SK-N-SH treated with all-trans-retinoic acid at 6 μM for 48 hours (cell line): ENCODE results near the gene FBXW4.

Experiments
- ATAC-seq: fragments of 200-7000 bp; cut with Tn5 transposase; 3 replicates; pipeline ENCODE4 v1.9.1; 2020; ENCODE audit warnings: mild to moderate bottlenecking, moderate library complexity
- BACH2 ChIP-seq: fragments of 250-450 bp; sonication (Bioruptor Pico); IDR thresholded peaks from 2 replicates; pipeline ENCODE4 v1.9.0; 2021; ENCODE audit warnings: mild to moderate bottlenecking, borderline replicate concordance
- CSDC2 ChIP-seq: fragments of 250-450 bp; sonication (Bioruptor Pico); IDR thresholded peaks from 2 replicates; pipeline ENCODE4 v1.5.0; 2020; ENCODE audit warnings: mild to moderate bottlenecking, moderate library complexity
- ESRRG ChIP-seq: fragments of 250-450 bp; sonication (Bioruptor Pico); IDR thresholded peaks from 2 replicates; pipeline ENCODE4 v1.6.1; 2021; ENCODE audit warnings: mild to moderate bottlenecking
- GLIS3 ChIP-seq: fragments of 250-450 bp; sonication (Bioruptor Pico); IDR thresholded peaks from 2 replicates; pipeline ENCODE4 v1.5.0; 2020; ENCODE audit warnings: mild to moderate bottlenecking, moderate library complexity
- ISL1 ChIP-seq: fragments of 250-450 bp; sonication (Bioruptor Pico); IDR thresholded peaks from 2 replicates; pipeline ENCODE4 v2.1.2; 2022; ENCODE audit warnings: mild to moderate bottlenecking, moderate library complexity
- OSR1 ChIP-seq: fragments of 250-450 bp; sonication (Bioruptor Pico); IDR thresholded peaks from 2 replicates; pipeline ENCODE4 v1.8.0; 2022; ENCODE audit warnings: moderate library complexity, mild to moderate bottlenecking, inconsistent platforms
- PPARA ChIP-seq: fragments of 250-450 bp; sonication (Bioruptor Pico); IDR thresholded peaks from 2 replicates; pipeline ENCODE4 v1.5.0; 2020; ENCODE audit warnings: mild to moderate bottlenecking, borderline replicate concordance
- RARB ChIP-seq: fragments of 250-450 bp; sonication (Bioruptor Pico); IDR thresholded peaks from 2 replicates; pipeline ENCODE4 v1.8.0; 2021; ENCODE audit warnings: mild to moderate bottlenecking, moderate library complexity
- SNAI2 ChIP-seq: fragments of 250-450 bp; sonication (Bioruptor Pico); IDR thresholded peaks from 2 replicates; pipeline ENCODE4 v1.5.0; 2020; ENCODE audit warnings: mild to moderate bottlenecking, moderate library complexity
- TCF4 ChIP-seq: fragments of 250-450 bp; sonication (Bioruptor Pico); IDR thresholded peaks from 2 replicates; pipeline ENCODE4 v1.8.0; 2021; ENCODE audit warnings: mild to moderate bottlenecking, moderate library complexity, borderline replicate concordance
- TOX ChIP-seq: fragments of 250-450 bp; sonication (Bioruptor Pico); IDR thresholded peaks from 2 replicates; pipeline ENCODE4 v1.8.0; 2021; ENCODE audit warnings: mild to moderate bottlenecking, moderate library complexity, borderline replicate concordance
- ZC3H10 ChIP-seq: fragments of 250-450 bp; sonication (Bioruptor Pico); IDR thresholded peaks from 2 replicates; pipeline ENCODE4 v1.5.1; 2021; ENCODE audit warnings: mild to moderate bottlenecking, moderate library complexity
- ZFP3 ChIP-seq: fragments of 250-450 bp; sonication (Bioruptor Pico); IDR thresholded peaks from 2 replicates; pipeline ENCODE4 v1.5.0; 2020; ENCODE audit warnings: mild to moderate bottlenecking, moderate library complexity
- ZFP30 ChIP-seq: fragments of 450-650 bp; formaldehyde crosslinking; IDR thresholded peaks from 2 replicates; pipeline ENCODE4 v1.5.0; 2022; ENCODE audit warnings: mild to moderate bottlenecking, moderate library complexity
- ZNF565 ChIP-seq: fragments of 450-650 bp; formaldehyde crosslinking; conservative IDR thresholded peaks from 2 replicates; pipeline ENCODE4 v1.5.0; 2020; ENCODE audit warnings: low read depth, mild to moderate bottlenecking, moderate library complexity
- ZNF70 ChIP-seq: fragments of 450-650 bp; formaldehyde crosslinking; IDR thresholded peaks from 2 replicates; pipeline ENCODE4 v1.5.0; 2020; ENCODE audit warnings: mild to moderate bottlenecking, moderate library complexity
- ZNF8 ChIP-seq: fragments of 450-650 bp; formaldehyde crosslinking; IDR thresholded peaks from 2 replicates; pipeline ENCODE4 v1.5.0; 2020; ENCODE audit warnings: mild to moderate bottlenecking, moderate library complexity
- TF ChIP-seq, protein P1 (sequence below): fragments of 250-450 bp; sonication (Bioruptor Pico); IDR thresholded peaks from 2 replicates; pipeline ENCODE4 v1.5.1; 2020; ENCODE audit warnings: low read depth, mild to moderate bottlenecking, moderate library complexity
- TF ChIP-seq, protein P2 (sequence below): fragments of 250-450 bp; sonication (Bioruptor Pico); IDR thresholded peaks from 2 replicates; pipeline ENCODE4 v1.8.0; 2021; ENCODE audit warnings: low read depth, mild to moderate bottlenecking, moderate library complexity, borderline replicate concordance
- TF ChIP-seq, protein P3 (sequence below): fragments of 250-450 bp; sonication (Bioruptor Pico); IDR thresholded peaks from 2 replicates; pipeline ENCODE4 v1.5.1; 2021; ENCODE audit warnings: mild to moderate bottlenecking, moderate library complexity
- TF ChIP-seq, protein P4 (sequence below): fragments of 250-450 bp; sonication (Bioruptor Pico); IDR thresholded peaks from 2 replicates; pipeline ENCODE4 v1.8.0; 2020; ENCODE audit warnings: mild to moderate bottlenecking, moderate library complexity, borderline replicate concordance
- TF ChIP-seq, protein P5 (sequence below): fragments of 250-450 bp; sonication (Bioruptor Pico); IDR thresholded peaks from 2 replicates; pipeline ENCODE4 v1.5.0; 2020; ENCODE audit warnings: mild to moderate bottlenecking, moderate library complexity

The FBXW4 gene

DNA sequence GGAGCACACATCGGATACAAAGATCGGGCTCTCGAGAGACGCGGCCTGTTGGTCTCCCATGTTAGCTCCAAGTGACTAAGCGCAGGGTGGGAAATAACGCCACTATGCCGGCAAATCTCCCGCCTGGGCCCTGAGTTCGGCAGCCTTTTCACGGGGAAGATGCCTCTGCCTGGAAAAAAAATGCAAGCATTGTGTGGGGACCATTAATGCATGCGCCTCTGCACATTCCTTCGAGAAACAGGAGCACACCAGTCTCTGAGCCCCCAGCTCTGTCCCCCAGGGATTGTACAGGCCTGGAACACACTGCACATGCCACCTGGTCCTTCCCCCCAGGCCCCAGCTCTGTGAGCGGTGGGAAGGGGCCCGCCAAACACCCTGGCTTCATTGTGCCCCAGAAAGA is 44.1 kb downstream of the FBXW4 start:
- no peak for TF ChIP-seq ZNF8 (CRISPR knock-in tag)
- TF ChIP-seq, protein P1, sequence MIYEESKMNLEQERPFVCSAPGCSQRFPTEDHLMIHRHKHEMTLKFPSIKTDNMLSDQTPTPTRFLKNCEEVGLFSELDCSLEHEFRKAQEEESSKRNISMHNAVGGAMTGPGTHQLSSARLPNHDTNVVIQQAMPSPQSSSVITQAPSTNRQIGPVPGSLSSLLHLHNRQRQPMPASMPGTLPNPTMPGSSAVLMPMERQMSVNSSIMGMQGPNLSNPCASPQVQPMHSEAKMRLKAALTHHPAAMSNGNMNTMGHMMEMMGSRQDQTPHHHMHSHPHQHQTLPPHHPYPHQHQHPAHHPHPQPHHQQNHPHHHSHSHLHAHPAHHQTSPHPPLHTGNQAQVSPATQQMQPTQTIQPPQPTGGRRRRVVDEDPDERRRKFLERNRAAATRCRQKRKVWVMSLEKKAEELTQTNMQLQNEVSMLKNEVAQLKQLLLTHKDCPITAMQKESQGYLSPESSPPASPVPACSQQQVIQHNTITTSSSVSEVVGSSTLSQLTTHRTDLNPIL (CRISPR knock-in tag), result no peak
- no peak for ATAC-seq

DNA sequence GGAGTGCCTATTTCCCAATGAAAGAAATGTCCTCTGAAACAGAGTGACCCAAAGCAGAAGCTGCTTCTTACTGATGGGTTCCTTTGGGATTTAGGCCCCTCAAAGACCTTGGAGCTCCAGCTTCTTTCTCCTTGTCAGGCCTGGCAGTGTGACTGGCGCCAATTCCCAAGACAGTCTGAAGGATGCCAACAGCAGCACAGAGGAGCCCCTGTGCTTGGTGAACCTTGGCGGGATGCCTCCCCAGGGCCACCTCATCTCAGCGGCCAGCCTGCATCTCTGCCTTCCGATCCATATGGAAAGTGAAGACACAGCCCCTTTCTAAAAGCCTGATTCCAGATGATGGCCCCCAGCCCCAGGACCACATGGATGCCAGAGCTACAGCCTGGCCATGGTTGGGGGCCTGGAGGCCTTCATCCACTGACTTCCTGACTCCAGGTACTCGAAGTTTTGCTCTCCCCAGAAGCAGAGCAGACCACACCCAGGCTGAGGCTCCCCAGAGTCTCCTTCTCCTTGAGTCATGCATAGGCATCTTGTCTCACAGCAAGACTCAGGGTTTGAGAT is 45.4 kb downstream of the FBXW4 start:
- no peak for ATAC-seq
- TF ChIP-seq, protein P2, sequence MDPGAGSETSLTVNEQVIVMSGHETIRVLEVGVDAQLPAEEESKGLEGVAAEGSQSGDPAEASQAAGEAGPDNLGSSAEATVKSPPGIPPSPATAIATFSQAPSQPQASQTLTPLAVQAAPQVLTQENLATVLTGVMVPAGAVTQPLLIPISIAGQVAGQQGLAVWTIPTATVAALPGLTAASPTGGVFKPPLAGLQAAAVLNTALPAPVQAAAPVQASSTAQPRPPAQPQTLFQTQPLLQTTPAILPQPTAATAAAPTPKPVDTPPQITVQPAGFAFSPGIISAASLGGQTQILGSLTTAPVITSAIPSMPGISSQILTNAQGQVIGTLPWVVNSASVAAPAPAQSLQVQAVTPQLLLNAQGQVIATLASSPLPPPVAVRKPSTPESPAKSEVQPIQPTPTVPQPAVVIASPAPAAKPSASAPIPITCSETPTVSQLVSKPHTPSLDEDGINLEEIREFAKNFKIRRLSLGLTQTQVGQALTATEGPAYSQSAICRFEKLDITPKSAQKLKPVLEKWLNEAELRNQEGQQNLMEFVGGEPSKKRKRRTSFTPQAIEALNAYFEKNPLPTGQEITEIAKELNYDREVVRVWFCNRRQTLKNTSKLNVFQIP (CRISPR knock-in tag), result no peak
- TF ChIP-seq ESRRG (CRISPR knock-in tag), result no peak
- no peak for TF ChIP-seq ZC3H10
- TF ChIP-seq, protein P3, sequence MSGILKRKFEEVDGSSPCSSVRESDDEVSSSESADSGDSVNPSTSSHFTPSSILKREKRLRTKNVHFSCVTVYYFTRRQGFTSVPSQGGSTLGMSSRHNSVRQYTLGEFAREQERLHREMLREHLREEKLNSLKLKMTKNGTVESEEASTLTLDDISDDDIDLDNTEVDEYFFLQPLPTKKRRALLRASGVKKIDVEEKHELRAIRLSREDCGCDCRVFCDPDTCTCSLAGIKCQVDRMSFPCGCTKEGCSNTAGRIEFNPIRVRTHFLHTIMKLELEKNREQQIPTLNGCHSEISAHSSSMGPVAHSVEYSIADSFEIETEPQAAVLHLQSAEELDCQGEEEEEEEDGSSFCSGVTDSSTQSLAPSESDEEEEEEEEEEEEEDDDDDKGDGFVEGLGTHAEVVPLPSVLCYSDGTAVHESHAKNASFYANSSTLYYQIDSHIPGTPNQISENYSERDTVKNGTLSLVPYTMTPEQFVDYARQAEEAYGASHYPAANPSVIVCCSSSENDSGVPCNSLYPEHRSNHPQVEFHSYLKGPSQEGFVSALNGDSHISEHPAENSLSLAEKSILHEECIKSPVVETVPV (CRISPR knock-in tag), result no peak
- no peak for TF ChIP-seq ISL1
- TF ChIP-seq, protein P1 (CRISPR knock-in tag), result no peak
- TF ChIP-seq ZNF8 (CRISPR knock-in tag), result no peak
- TF ChIP-seq, protein P4, sequence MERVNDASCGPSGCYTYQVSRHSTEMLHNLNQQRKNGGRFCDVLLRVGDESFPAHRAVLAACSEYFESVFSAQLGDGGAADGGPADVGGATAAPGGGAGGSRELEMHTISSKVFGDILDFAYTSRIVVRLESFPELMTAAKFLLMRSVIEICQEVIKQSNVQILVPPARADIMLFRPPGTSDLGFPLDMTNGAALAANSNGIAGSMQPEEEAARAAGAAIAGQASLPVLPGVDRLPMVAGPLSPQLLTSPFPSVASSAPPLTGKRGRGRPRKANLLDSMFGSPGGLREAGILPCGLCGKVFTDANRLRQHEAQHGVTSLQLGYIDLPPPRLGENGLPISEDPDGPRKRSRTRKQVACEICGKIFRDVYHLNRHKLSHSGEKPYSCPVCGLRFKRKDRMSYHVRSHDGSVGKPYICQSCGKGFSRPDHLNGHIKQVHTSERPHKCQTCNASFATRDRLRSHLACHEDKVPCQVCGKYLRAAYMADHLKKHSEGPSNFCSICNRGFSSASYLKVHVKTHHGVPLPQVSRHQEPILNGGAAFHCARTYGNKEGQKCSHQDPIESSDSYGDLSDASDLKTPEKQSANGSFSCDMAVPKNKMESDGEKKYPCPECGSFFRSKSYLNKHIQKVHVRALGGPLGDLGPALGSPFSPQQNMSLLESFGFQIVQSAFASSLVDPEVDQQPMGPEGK, result no peak
- no peak for TF ChIP-seq CSDC2 (CRISPR knock-in tag)
- TF ChIP-seq TCF4 (CRISPR knock-in tag), result no peak
- no peak for TF ChIP-seq RARB (CRISPR knock-in tag)
- TF ChIP-seq ZNF70, result no peak
- TF ChIP-seq PPARA (CRISPR knock-in tag), result no peak
- TF ChIP-seq GLIS3, result no peak
- no peak for TF ChIP-seq TOX (CRISPR knock-in tag)
- TF ChIP-seq ZNF565 (CRISPR knock-in tag), result no peak
- TF ChIP-seq BACH2 (CRISPR knock-in tag), result no peak
- no peak for TF ChIP-seq ZFP3

DNA sequence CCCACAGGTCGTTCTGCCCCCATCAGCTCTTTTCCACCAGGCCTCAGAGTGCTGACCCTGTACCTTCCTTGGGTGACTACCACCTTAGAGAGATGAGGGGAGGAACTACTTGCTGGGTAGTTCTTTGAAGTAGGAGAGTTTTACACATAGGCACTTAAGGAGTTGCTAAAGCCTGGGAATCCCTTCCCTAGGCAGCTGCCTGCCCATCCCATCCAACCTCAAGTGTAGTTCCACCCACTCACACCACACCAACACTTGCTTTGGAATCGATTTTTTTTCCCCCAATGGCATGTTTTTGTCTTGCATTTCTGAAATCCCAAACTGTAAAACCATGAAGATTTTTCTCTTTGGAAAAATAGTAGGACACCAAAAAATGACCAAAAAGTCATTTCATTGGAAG is 47.7 kb downstream of the FBXW4 start:
- no peak for ATAC-seq
- TF ChIP-seq TOX (CRISPR knock-in tag) (no peak), CSDC2 (CRISPR knock-in tag) (no peak), ZNF70 (no peak), RARB (CRISPR knock-in tag) (no peak), ESRRG (CRISPR knock-in tag) (no peak), ZFP3 (no peak), GLIS3 (no peak), ISL1 (no peak), ZFP30 (CRISPR knock-in tag) (no peak), TCF4 (CRISPR knock-in tag) (no peak), ZNF565 (CRISPR knock-in tag) (no peak), ZNF8 (CRISPR knock-in tag) (no peak), SNAI2 (no peak), OSR1 (CRISPR knock-in tag) (no peak), PPARA (CRISPR knock-in tag) (no peak), ZC3H10 (no peak)
- TF ChIP-seq, protein P4, result no peak
- TF ChIP-seq, protein P2 (CRISPR knock-in tag), result no peak
- TF ChIP-seq, protein P5, sequence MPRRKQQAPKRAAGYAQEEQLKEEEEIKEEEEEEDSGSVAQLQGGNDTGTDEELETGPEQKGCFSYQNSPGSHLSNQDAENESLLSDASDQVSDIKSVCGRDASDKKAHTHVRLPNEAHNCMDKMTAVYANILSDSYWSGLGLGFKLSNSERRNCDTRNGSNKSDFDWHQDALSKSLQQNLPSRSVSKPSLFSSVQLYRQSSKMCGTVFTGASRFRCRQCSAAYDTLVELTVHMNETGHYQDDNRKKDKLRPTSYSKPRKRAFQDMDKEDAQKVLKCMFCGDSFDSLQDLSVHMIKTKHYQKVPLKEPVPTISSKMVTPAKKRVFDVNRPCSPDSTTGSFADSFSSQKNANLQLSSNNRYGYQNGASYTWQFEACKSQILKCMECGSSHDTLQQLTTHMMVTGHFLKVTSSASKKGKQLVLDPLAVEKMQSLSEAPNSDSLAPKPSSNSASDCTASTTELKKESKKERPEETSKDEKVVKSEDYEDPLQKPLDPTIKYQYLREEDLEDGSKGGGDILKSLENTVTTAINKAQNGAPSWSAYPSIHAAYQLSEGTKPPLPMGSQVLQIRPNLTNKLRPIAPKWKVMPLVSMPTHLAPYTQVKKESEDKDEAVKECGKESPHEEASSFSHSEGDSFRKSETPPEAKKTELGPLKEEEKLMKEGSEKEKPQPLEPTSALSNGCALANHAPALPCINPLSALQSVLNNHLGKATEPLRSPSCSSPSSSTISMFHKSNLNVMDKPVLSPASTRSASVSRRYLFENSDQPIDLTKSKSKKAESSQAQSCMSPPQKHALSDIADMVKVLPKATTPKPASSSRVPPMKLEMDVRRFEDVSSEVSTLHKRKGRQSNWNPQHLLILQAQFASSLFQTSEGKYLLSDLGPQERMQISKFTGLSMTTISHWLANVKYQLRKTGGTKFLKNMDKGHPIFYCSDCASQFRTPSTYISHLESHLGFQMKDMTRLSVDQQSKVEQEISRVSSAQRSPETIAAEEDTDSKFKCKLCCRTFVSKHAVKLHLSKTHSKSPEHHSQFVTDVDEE (CRISPR knock-in tag), result no peak
